HG03558 (cell line): ENCODE results near the gene DTNA.

Experiments
- ATAC-seq: cut with Tn5 transposase; IDR thresholded peaks from one replicate; pipeline ENCODE4 v1.9.1; 2021; ENCODE audit warnings: moderate number of reproducible peaks; ENCODE audit not compliant: unreplicated experiment; ENCODE audit errors: extremely low read depth

The DTNA gene

DNA sequence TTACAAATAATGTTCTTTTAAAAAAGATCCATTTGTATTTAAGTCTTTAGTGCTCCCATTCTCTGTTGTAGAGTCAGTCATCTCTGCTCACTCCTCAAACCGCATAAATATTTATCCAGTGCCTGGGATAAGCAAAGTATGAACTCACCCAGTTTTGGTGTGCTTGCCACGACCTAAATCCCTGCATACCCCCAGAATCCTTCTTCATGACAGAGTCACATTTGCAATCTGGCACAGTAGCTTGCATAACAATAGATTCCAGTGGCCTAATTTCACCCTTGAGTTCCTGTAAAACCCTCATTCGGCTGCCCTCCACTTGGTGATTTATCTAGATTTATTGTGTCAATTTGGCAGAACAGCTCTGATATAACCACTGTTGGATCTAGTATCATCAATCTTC is 92.9 kb downstream of the DTNA start:
- ATAC-seq = no peak

DNA sequence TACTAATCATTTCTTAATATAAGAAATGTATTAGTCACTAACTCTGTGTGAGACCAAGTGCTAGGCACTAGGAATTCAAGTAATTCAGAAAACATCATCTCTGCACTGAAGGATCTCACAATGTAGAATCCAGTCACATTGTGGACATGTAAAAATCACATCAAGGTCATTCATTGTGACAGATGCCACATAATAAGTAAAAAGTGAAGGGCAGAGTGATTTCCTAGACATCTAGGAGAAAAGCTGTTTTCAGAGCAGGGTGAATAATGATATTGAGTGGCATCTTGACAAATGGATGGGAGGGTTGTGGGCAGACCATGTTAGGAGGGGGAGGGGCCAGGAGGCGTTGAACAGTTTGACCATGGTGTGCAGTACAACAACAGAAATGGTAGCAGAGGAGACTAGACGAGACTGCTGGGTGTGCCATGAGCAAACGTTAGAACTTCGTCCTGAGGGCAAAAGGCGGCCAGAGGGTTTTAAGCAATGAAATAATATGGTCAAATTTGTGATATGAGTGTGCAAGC is 93.8 kb downstream of the DTNA start:
- no peak for ATAC-seq

DNA sequence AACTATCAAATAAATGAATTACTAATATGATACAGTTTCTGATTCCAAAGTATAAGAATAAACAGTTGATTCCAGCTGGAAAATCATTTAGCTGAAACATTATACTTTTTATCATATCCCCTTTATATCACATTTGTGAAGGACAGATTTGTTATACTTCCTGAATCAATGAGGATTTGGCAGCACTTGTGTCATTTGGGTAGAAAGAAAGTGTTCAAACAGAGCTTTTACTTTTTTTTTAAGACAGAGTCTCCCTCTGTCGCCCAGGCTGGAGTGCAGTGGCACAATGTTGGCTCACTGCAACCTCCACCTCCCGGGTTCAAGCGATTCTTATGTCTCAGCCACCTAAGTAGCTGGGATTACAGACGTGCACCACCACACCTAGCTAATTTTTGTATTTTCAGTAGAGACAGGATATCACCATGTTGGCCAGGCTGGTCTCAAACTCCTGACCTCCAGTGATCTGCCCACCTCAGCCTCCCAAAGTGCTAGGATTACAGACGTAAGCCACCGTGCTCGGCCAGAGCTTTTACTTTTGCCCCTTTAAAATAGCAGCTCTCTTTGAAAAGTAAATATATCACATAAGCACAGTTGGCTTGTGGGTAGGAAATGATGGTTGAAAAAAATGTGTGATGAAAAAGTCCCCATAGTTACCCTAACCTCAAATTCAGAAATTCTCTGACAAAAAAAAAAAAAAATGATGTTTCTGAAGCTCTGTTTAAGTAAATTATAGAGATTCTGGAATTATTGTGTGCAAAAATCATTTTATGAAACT is 95.2 kb downstream of the DTNA start:
- no peak for ATAC-seq

DNA sequence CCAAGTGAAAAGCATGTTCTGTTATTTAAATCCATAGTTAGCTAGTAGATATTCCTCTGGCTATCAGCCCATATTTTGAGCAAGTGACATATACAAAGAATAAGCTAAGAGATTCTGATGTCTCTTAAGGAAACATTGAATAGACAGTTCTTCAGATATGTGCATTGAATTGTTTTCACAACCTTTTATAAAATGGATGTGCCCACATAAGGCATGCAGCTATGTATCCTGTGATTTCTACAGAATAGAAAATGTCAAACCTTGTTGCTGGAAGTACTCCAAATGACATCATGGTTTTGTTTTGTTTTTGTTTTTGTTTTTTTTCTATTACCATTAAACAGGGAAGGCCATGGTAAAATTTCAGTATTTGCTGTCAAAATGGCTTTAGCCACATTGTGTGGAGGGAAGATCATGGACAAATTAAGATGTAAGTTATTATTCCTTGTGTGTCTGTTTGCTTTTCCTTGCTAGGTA is 95.8 kb downstream of the DTNA start:
- no peak for ATAC-seq

DNA sequence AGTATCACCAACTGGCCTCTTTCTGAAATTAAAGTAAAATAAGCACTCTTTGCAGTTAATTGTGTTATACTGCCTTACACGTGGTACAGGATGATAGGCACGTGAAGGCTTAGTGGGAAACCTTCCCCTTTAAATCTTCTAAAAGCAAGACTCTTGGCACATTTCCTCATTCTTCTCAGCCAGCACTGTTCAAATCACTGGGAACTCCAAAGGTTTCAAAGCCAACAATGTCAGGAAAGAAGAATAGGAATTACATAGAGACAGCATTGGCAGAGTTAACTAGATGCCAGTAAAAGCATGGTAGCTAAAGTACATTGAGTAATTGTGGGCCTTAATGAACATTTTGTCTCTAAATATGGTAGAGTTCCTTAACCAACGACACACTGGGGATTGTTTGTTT is 96.4 kb downstream of the DTNA start:
- no peak for ATAC-seq

DNA sequence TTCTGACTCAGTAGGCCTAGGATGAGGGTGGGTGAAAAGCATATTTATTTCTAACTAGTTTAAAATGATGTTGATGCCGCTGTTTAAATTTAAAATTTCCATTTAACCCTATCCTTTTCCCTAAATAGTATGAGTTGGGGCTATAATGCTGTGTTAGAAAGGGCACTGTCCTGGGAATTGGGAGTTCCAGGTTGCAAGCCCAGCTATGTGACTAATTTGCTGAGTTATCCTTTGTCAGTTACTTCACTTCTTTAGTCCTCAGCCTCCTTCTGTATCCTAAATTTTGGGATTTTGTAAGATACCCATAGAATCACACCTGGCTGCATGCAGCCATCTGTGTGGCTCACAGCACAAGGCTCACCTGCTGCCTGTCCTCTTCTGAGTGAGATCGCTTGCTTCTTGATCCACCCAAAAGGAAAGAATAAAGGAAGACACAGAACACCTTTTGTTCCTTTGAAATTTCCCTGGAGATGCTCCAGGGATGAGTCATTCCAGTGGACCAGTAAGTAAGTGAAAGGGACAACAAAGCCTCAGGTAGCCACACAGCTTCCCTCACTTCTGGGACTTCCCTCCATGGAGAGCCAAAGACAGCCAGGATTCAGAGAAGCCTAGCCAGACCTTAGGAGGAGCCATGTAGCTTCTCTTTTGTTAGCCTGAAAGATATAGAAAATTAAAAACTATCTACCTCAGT is 97.2 kb downstream of the DTNA start:
- no peak for ATAC-seq

DNA sequence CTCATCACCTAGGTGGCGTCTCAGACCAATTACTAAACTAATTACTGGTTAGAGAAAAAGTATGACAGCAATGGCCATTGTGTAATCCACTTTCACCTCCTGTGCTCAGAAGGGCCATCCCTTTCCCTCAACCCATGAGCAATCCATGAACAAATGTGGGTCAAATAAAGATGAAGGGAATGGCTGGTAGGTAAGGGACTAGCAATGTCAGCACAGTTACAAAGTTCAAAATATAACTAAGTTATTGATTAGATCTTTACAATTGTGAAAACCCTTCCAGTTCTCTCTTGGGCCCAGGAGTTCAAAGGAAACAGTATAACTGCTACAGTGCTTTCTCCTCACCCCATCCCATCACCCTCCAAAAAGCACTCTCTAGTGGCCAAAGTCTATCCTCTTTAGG is 98.3 kb downstream of the DTNA start:
- ATAC-seq = no peak

DNA sequence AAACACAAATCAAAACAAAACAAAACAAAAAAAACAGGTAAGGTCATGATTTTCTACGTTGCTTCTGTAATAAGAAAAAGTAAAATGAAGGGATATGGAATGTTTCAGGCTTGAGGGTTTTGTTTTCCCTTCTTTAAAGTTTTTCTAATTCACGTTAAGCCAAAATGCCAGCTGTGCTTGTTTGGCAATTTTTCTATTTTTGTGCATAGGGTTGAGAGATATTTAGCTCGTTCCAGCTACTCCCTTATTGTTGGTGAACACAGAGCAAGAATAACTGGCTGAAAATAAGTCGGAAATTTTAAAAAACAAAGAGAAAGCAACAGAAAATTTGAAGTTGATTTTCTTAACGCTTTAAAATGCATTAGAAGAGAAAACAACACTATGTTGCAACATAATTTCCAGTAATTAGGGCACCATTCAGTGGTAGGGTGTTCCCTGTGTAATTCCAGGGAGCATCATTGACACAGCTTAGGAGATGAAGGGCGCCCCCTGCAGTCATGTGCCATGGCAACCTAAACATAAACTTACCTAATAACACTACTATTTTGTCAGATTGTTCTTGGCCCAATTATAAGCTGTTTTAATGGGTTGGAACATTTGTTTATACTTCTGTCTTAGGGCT is 99.5 kb downstream of the DTNA start:
- ATAC-seq = no peak

DNA sequence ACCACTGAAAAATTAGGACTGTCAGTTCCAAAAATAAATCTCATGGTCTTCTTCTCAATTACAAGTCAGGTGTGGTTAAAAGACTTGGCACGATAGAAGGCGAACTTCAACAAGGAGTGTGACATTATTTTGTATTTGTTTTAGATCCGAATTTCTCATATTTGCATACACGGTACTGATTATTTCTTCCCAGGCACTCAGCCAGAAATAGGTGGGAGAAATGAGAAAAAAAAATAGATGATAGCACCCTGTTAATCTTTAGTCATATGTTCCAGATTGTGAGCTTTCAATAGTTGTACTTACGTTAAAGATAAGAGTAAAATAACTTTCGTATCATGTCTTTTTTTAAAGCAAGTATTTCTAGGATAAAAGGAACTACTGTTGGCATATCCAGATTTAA is 106.1 kb downstream of the DTNA start:
- no peak for ATAC-seq

DNA sequence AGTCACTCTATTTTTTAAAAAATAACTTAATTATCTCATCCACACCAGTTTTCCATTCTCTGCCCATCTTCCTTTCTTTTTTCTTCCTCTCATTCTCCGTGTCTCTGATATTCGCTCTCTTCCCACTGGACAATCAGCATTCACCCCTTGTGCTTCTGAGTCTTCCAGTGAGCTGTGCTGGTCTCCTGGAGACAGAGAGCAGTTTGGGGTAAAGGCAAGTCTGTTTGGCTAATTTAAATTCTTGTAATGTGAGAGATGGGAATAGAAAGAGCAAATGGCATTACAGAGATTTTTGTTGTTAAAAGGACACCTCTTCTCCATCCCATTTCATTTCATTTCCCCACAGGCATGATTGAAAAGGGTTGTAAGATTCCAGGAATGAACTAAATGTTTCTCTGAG is 107.5 kb downstream of the DTNA start:
- ATAC-seq = no peak

DNA sequence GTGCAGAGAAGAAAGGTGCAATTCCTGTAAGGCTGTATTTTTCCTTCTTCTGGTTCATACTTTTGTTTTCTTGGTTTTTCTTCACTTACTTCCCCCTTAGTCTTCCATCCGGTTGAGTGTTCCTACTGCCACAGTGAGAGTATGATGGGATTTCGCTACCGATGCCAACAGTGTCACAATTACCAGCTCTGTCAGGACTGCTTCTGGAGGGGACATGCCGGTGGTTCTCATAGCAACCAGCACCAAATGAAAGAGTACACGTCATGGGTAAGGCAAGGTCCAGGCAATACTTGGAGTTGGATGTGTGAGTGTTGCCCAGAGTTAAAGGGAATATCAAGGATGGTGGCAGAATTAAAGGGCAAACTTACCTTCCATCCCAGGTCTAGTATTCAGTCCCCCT is 108.0 kb downstream of the DTNA start:
- ATAC-seq = no peak

DNA sequence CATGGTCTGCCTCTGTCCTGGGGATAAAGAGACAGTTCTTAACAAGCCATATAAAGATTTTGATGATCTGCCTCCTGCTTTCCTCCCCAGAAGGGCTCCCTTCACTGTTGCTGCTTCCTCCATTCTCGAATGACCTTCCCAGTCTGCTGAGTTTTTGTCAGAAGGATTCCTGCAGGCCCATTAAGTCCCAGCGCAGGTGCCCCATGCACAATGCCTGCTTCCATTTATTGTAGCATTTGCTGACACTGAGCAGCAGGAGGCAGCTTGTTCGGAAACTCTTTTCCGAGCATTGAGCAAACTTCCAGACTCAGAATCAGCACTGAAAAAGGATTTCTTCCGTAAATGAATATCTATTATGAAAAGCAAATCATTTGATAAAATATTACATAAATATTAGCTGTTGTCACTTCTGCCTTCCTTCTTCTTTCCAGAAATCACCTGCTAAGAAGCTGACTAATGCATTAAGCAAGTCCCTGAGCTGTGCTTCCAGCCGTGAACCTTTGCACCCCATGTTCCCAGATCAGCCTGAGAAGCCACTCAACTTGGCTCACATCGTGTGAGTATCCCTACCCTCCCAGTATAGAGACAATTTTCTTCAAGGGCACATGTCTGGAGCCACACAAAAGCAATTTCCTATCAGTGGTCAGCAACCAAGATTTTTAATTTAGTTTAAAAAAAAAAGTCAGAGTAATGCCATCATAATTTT is 110.4 kb downstream of the DTNA start:
- no peak for ATAC-seq

DNA sequence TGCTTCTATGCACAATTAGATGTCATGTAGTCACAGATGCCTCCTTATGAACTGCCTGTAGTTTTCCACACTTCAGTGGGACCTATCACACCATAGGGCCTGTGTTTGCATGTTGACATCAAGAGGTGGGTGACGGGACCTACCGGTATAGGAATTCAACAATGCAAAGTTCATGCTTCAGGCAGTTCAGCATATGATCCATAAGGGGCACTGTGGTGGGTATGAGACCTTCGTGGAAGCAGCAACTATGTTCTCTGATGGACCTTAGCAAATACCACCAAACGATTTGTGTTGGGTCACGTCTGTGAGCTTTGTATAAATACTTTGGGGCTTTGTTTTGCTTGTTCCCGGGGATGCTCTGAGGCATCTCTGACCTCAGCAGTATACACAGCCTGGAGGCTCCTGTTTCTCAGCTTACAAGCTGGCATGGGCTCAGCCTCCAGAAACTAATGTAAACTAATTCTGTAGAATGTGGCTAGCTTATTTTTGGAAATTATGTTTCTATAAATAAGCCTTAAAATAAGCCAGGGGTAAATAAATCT is 111.6 kb downstream of the DTNA start:
- no peak for ATAC-seq

DNA sequence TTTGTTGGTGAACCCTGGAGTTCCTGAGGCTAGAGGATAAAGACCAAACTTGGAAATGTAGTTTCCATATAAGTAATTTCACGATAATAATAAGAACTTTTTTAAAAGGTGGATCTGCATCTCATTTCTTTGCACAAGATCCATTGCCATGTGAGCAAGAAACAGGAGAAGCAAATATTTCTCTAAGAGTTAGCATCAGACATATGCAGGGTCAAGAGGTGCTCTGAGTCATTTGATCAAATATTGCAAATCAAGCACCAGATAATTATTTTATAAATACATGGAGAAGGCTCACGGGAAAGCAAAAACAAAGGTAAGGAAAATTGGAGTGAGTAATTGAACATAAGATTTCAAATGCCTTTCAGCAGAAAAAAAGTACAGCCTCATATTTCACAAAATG is 118.0 kb downstream of the DTNA start:
- no peak for ATAC-seq

DNA sequence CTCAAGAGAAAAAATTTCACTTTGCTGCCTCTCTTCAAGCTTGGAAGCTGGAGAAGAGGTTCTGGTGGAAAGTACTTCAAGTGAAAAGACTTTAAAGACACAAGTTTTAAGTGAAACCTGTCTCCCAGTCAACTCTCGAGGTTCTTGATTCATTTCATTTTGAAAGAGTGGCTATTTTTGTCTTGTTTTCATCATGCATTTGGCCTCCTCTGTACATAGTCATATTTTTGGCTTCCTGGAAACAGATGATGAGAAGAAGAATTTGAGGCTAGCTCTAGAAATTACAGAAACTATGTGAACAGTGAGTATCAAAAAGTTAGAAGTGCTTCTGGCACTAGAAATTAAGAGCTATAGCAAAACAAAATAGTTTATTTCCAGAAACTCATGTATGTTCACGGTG is 124.8 kb downstream of the DTNA start:
- ATAC-seq = no peak

DNA sequence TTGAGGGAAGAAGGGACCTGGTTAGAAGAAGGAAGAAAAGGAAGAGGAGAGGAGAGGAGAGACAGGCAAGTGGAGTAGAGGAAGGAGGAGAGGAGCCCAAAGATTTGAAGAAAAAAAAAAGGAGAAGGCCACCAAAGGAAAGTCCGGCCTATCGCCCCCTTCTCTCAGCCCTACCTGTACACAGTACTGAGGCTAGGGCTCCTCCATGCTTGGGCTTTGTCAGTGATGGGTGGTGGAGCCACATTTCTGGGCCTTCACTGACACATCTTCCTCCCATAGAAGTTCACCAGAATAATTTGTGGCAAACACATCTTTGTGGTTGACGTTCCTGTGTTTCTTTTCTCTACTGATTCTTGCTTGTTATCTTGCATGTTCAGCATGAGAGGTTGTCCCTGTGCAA is 125.4 kb downstream of the DTNA start:
- ATAC-seq = no peak

DNA sequence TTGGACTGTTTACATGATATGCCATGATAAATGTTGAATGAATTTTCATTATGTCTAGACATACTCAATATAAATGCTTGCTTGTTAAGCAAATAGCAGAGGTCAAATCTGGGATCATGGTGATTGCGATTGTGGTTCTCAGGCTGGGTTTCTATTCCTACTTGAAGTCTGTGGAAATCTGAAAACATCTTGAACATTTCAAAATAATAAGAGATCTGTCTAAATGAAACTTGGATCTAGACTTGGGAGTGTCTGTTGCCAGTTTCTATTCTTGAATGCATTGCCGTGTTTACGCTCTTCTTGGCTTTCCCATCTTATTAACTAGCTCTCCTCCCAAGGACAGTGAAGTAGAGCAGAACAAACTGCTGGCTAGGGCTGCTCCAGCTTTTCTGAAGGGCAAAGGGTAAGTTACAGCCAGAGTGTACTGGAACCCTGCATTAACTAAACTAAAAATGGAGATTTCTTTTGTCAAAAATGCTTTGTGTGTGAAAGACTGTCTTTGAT is 127.7 kb downstream of the DTNA start:
- no peak for ATAC-seq

DNA sequence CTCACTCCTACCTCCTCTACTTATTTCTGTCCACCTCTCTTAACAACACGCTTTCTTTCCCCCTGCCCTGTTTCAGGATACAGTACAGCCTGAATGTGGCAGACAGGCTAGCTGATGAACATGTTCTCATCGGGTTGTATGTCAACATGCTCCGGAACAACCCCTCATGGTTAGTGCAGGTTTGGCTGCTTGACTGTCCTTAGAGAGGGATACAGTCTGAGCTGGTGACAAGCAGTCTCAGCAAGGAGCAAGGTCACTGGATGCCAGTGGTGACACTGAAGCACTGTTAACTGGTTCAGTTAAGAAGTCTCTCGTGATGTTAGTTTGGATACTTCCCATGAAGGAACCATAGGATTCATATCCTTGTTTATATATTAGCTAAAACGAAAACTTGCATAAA is 128.6 kb downstream of the DTNA start:
- ATAC-seq = no peak

DNA sequence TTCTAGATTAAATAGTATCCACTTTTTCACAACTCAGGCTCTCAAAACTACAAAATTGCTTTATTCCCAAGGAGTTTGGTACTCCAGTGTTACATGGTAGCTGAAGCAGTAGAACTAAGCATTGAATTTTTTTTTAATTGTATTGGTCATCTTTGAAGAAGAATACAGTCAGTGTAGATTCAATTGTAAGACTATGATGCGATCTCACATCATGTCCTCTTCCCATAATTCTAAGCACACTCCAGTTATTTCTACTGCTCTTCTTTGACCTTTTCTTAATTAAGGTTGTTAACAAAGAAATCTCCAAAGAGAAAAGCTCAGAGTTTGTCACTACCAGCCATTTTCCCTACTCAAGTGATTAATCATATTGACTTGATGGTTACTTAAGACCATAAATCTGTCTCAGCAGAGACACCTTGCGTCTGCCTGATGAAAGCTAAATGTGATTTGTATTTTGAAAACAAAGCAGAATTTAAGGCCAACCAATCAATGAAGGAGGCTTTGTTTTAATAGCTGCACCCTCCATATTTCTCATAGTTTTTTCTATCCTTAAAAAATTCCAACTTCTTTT is 130.2 kb downstream of the DTNA start:
- ATAC-seq = no peak

DNA sequence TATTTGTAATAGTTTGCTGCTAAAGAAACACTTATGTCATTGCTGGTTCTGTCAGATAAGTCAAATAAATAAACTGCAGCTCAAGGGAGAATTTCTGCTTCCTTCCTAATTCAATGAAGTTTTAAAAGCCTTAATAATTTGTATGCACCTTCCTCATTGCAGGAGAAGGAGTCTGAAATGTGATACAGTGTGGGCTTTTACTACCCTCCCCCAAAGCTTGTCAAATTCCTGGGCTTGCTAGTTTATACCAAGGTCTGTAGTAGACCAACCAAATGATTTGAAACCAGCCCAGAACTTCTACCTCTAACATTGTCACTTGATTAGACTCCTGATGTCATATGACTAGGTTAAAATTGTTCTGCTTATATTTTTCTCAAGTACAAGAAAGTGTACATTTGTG is 131.8 kb downstream of the DTNA start:
- ATAC-seq = no peak
